Activated T-helper 1 cell treated with anti-CD3 and anti-CD28 coated beads, Interleukin-12 subunit alpha, Interleukin-12 subunit beta, Interleukin-2, Interleukin-4 antibody, amounts not matched to agents 30 ng/mL and 10 ng/mL and 1 ng/mL, durations not matched to agents 14 hours and 24 hours and 36 hours (primary cell): ENCODE results near the gene NCAPD3. TPM values are rescaled to one million over a fixed set of nuclear protein-coding genes. Genes with fewer than 3 reads are reported as not detected.
"Not testable (repeated sequence)": the region's sequence is repeated elsewhere in the genome, so short reads cannot be mapped to it uniquely, and the experiment has no call there.

ENCODE experiments used
- DNase-seq: peaks from one replicate; pipeline ENCODE4 v3.0.0; 2021; ENCODE audit warnings: low spot score
- H3K27ac Mint-ChIP-seq: one replicate; pipeline ENCODE4 v1.8.0; 2021; ENCODE audit warnings: mild to moderate bottlenecking, mixed read lengths
- H3K27me3 Mint-ChIP-seq: one replicate; pipeline ENCODE4 v1.8.0; 2022; ENCODE audit warnings: mild to moderate bottlenecking, moderate library complexity, mixed read lengths; ENCODE audit not compliant: insufficient read depth
- H3K36me3 Mint-ChIP-seq: one replicate; pipeline ENCODE4 v1.8.0; 2021; ENCODE audit warnings: low read depth, mixed read lengths
- H3K4me1 Mint-ChIP-seq: one replicate; pipeline ENCODE4 v1.8.0; 2021; ENCODE audit warnings: low read depth, mixed read lengths
- H3K4me3 Mint-ChIP-seq: one replicate; pipeline ENCODE4 v1.8.0; 2021; ENCODE audit warnings: mild to moderate bottlenecking, moderate library complexity, mixed read lengths
- H3K9me3 Mint-ChIP-seq: one replicate; pipeline ENCODE4 v1.8.0; 2021; ENCODE audit warnings: mixed read lengths
- intact Hi-C: fragments of 100-400 bp; cut with micrococcal nuclease; formaldehyde crosslinking; loops from one replicate; pipeline ENCODE4 v1.15.1; 2024
- total RNA-seq: library from RNA; stranded (reverse); gene quantifications from 2 replicates; pipeline ENCODE4 v1.2.3, GENCODE V29; 2022

Gene NCAPD3
- total RNA-seq, 1 donor from 2014 or later, result 103 TPM

DNA sequence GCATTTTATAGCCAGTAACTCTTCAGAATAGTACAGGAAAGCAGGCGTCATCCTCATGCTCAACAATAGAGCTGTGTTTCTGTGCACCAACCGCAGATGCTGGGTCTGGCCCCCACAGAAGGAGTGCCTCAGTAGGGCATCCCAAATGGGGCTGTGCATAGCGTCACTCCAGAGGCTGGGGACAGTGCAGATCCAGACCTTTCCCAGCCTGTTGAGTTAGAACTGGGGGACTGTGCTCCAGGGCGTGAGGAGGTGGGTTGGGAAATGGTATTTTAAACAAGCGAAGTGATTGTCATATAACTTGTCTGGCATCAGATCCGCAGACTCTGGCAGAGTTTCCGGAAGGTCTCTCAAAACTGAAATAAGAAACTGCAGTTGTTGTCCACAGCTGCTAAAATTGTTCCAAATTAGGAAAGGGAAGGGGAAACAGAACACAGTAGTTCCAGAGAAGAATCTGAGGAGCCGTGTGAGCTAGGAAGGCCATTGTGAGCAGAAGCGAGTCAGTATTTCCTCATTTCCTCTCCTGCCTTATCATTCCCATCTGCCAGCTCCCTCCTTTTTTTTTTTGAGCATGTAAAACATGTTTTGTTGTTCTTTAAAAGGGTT lies 102.7 kb downstream of the NCAPD3 start:
- Mint-ChIP-seq H3K4me1 (peaks cover 11% of the 10 kb centered on the region), H3K36me3 (no peaks in the 10 kb centered on the region), H3K27me3 (peaks cover 38% of the 10 kb centered on the region)

DNA sequence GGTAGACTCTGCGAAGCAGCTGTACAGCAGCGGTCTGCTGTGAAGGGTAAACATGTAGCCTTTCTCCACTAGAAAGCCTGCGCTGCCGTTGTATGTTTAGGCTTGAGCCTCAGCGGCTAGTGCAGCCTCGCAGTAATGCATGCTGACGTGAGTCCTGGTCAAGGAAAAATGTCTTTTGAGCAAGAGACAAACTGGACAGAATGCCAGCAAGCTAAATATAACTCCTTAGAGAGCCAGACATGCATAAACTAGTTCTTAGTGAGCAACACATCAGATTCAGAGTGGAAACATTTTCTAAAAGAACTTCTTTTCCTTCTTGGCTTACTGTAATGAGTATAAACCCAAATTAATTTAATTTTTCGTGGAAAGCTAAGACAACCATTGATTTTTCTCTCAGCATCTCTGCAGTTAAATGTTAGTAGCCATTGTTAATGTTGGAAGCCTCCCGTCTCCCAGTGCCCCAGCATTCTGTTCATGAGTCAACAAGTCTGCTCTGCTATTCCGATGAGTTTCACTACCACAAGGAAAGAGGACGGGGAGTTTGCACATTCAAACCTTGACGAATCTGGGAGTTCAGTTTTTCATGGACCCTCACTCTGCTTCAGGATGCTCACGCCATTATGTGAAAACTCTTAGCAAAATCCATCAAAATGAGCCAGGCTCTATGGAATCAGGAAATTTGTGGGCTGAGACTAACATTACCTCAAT lies 103.5 kb downstream of the NCAPD3 start:
- no peak overlapping the region for H3K4me3 Mint-ChIP-seq
- peaks cover 37% of the 10 kb centered on the region for H3K27me3 Mint-ChIP-seq
- H3K4me1 Mint-ChIP-seq, result peaks cover 4% of the 10 kb centered on the region
- no peak for DNase-seq
- H3K36me3 Mint-ChIP-seq, result no peaks in the 10 kb centered on the region
- no peaks in the 10 kb centered on the region for H3K9me3 Mint-ChIP-seq
- intact Hi-C loops, result no loop called here
- H3K27ac Mint-ChIP-seq, result no peak overlapping the region

More for the DNA sequence above, 102.7 kb downstream of the NCAPD3 start:
- no peak for DNase-seq
- intact Hi-C loops, result no loop called here
- Mint-ChIP-seq H3K27ac (no peak overlapping the region), H3K9me3 (no peaks in the 10 kb centered on the region), H3K4me3 (no peak overlapping the region)

DNA sequence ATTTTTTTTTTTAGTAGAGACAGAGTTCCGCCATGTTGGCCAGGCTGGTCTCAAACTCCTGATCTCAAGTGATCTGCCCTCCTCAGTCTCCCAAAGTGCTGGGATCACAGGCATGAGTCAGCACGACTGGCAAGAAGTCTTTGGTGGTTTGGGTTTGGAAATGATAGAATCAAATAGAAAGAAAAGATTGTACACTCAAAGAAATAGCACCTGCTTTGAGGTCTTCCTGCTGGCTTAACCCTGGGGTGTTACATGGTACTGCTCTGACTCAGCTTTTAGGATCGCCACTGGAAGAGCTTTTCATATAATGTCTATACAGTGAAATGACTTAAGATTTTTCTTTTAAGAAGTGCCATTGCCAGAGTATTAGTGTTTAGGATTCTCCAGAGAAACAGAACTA lies 104.7 kb downstream of the NCAPD3 start:
- no peaks in the 10 kb centered on the region for H3K9me3 Mint-ChIP-seq
- no peaks in the 10 kb centered on the region for H3K36me3 Mint-ChIP-seq
- H3K27me3 Mint-ChIP-seq, result peaks cover 28% of the 10 kb centered on the region
- H3K4me1 Mint-ChIP-seq, result no peaks in the 10 kb centered on the region
- no peak overlapping the region for H3K27ac Mint-ChIP-seq
- intact Hi-C loops, result no loop called here
- H3K4me3 Mint-ChIP-seq, result no peak overlapping the region
- DNase-seq, result no peak

DNA sequence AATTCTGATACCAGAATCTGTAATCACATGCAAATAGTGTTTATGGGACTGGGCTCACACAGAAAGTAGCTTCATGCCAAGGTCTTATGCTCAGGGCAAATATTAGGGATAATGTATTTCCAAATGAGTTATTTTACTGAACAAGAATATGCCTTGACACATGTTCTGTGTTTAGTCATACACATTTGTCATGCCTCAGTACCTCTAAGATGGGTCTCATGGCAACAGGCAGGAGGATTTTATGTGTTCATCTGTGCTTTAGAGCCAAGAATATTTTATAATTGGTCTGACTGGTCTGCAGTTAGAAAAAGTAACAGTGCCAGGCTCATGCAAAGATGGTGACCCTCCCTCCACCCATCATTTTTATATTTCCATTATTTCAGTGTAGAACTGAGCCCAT lies 105.8 kb downstream of the NCAPD3 start:
- Mint-ChIP-seq H3K27ac (no peak overlapping the region), H3K27me3 (peaks cover 22% of the 10 kb centered on the region), H3K9me3 (no peaks in the 10 kb centered on the region), H3K4me1 (no peaks in the 10 kb centered on the region), H3K4me3 (no peak overlapping the region), H3K36me3 (no peaks in the 10 kb centered on the region)
- intact Hi-C loops, result no loop called here
- DNase-seq, result no peak

DNA sequence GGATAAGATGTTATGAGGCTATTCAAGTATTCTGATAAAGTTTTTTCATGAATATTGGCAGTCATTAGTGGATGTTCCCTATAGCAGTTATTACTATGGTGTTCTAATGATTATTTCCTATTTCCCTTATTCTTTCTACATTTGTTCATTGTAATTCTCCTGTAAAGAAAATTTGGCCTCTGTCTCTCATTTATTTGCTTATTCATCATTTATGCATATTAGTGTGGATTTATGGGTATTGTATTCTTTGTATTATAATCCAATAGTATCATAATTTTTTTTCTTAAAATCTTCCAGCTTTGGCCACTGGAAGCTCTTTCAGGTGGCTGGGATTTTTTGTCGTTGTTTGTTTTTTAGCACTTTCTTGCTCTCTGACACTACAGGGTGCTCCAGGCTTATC lies 107.6 kb downstream of the NCAPD3 start:
- no peak for DNase-seq
- H3K27ac Mint-ChIP-seq, result no peak overlapping the region
- H3K4me3 Mint-ChIP-seq, result no peak overlapping the region
- H3K9me3 Mint-ChIP-seq, result no peaks in the 10 kb centered on the region
- no peaks in the 10 kb centered on the region for H3K4me1 Mint-ChIP-seq
- intact Hi-C loops, result no loop called here
- H3K27me3 Mint-ChIP-seq, result peaks cover 15% of the 10 kb centered on the region
- H3K36me3 Mint-ChIP-seq, result no peaks in the 10 kb centered on the region

DNA sequence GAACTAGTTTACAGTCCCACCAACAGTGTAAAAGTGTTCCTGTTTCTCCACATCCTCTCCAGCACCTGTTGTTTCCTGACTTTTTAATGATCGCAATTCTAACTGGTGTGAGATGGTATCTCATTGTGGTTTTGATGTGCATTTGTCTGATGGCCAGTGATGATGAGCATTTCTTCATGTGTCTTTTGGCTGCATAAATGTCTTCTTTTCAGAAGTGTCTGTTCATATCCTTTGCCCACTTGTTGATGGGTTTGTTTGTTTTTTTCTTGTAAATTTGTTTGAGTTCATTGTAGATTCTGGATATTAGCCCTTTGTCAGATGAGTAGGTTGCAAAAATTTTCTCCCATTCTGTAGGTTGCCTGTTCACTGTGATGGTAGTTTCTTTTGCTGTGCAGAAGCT lies 110.0 kb downstream of the NCAPD3 start:
- intact Hi-C loops, DNase-seq, H3K4me1 Mint-ChIP-seq, H3K4me3 Mint-ChIP-seq, H3K9me3 Mint-ChIP-seq, H3K36me3 Mint-ChIP-seq, H3K27ac Mint-ChIP-seq: not testable (repeated sequence)
- peaks cover 18% of the 10 kb centered on the region for H3K27me3 Mint-ChIP-seq

DNA sequence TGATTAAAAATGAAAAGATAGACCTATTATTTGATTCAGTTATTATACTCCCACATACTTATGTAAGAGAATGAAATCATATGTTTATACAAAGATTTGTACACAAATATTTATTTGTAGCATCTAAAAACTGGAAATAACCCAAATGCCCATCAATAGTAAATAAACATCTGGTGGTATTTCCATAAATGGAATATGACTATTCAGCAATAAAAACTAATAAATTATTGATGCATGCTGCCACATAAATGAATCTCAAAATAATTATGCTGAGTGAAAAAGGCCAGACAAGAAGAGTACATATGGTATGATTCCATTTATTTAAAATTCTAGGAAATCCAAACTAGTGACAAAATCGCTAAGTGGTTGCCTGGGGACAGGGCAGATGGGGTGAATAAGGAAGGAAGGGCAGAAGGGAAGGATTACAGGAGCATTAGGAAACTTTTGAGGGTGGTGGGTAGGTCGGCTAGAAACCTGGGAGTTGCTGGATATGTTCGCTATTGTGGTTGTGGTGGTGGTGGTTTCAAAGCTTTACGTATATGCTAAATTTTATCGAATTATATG lies 113.4 kb downstream of the NCAPD3 start:
- Mint-ChIP-seq H3K36me3 (no peaks in the 10 kb centered on the region), H3K4me3 (no peak overlapping the region), H3K27me3 (peaks cover 11% of the 10 kb centered on the region), H3K27ac (no peak overlapping the region), H3K9me3 (peaks cover 15% of the 10 kb centered on the region), H3K4me1 (no peaks in the 10 kb centered on the region)
- intact Hi-C loops, result no loop called here
- DNase-seq, result no peak

Other genes starting within 250 kb of the NCAPD3 start
- 3.5 and 3.9 TPM in 2 replicates for gene JAM3, start 154.9 kb downstream of the NCAPD3 start, total RNA-seq
- 43.0 and 43.2 TPM in 2 replicates for gene VPS26B, start 704 bp upstream of the NCAPD3 start, total RNA-seq
- gene THYN1, start 29.4 kb upstream of the NCAPD3 start, total RNA-seq, result 55.0 and 58.8 TPM in 2 replicates
- gene ACAD8, start 29.6 kb upstream of the NCAPD3 start, total RNA-seq, result 25.6 and 26.2 TPM in 2 replicates
- gene GLB1L3, start 52.4 kb upstream of the NCAPD3 start, total RNA-seq, result 14.6 and 16.1 TPM in 2 replicates
- 8.9 and 11.5 TPM in 2 replicates for gene GLB1L2, start 108.0 kb upstream of the NCAPD3 start, total RNA-seq
- 0.13 and 0.39 TPM in 2 replicates for gene B3GAT1, start 188.3 kb upstream of the NCAPD3 start, total RNA-seq